ENCODE data around the gene AGAP3. TPM values are rescaled to one million over a fixed set of nuclear protein-coding genes. Genes with fewer than 3 reads are reported as not detected.
A peak's percentile ranks its signal among the peaks of the same experiment; 100 is the strongest.

Gene AGAP3
- total and polyA plus RNA-seq, 2 donors (not counting 1 experiment from before 2014, with no cell fraction given): 21.1 to 22.3 TPM

DNA sequence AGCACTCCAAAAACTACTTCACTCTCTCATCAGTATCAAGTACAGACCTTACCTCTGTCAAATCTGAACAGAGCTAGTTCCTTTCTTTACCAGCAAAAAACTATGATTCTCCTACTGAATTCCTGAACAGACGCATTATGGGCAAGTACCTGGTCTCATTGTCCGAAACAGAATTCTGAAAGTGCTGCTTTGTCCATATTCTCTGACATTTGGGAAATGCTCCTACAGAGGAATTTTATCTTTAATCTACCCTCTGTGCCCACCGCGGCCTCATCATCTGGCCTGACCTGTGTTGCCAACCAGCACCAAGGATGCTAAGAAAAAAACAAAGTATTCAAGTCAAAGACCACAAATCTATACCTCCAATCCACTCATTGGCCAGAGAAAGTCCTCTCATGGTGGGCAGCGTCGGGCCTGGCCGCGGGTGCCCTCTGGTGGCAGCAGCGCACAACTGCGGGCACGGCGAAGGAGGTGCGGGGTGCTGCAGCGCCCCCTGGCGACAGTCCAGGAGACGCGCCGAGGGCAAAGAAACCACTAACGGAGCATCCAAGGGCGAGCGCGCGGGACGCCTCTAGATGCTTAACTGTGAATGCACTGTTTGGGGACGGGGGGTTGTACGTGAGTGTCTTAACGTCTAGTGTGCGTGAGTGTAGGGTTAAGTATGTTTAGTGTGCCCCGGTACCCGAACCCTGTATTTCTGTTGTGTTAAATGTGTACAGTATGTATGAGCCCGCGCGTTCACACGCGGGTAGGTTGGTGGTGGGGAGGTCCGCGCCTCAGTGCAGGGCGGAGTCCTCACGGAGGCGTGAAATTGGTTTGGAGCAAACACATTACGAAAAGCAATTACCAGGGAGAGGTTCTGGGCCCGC lies 86.2 kb downstream of the AGAP3 start:
- no peak overlapping the region for H3K4me2 ChIP-seq (replicated peaks; ENCODE audit: low read depth, low read length, poor library complexity, severe bottlenecking)
- H2AFZ ChIP-seq (ENCODE audit: insufficient read depth, low read depth, low read length, poor library complexity, severe bottlenecking): no peak overlapping the region
- ATAC-seq (ENCODE audit: low read depth) (peak; percentile 87), DNase-seq (peak; percentile 83)
- no peaks in the 10 kb centered on the region for H3K9me3 Mint-ChIP-seq (ENCODE audit: insufficient read depth)
- peaks cover 0 to 51% (median 22%) of the 10 kb centered on the region in 4 experiments for H3K27me3 ChIP-seq (replicated peaks in 1 of 4; ENCODE audit: control extremely low read depth in 1 of 4, control insufficient read depth in 3 of 4, insufficient read depth in 4 of 4, low read length in 3 of 4)
- intact Hi-C loops (cut with micrococcal nuclease): loop anchor here (1.0 to 2.0 kb wide), 4 partner anchors 48 to 131 kb away; partner anchors contain the start of gene CHPF2
- no peak overlapping the region for H3K4me3 Mint-ChIP-seq
- H3K9me3 ChIP-seq (ENCODE audit: control extremely low read depth in 1 of 3, control insufficient read depth in 2 of 3, insufficient read depth in 1 of 3, low read length in 2 of 3): peaks cover 0 to 31% (median 0%) of the 10 kb centered on the region in 3 donors
- POLR2A ChIA-PET: no interaction called here
- 25% methylated on average over 41 of the region's 42 CpGs for WGBS (ENCODE audit: insufficient coverage)
- no peak overlapping the region for H3K27ac ChIP-seq (ENCODE audit: low read length in 2 of 2)
- no peaks in the 10 kb centered on the region for H3K36me3 ChIP-seq (replicated peaks in 1 of 2; ENCODE audit: control extremely low read depth in 1 of 2, control insufficient read depth in 1 of 2, extremely low read depth in 1 of 2, insufficient read depth in 2 of 2, low read length in 1 of 2)
- no peaks in the 10 kb centered on the region for H3K79me2 ChIP-seq (ENCODE audit: control insufficient read depth, insufficient read depth, low read length)
- TF ChIP-seq, protein P1, sequence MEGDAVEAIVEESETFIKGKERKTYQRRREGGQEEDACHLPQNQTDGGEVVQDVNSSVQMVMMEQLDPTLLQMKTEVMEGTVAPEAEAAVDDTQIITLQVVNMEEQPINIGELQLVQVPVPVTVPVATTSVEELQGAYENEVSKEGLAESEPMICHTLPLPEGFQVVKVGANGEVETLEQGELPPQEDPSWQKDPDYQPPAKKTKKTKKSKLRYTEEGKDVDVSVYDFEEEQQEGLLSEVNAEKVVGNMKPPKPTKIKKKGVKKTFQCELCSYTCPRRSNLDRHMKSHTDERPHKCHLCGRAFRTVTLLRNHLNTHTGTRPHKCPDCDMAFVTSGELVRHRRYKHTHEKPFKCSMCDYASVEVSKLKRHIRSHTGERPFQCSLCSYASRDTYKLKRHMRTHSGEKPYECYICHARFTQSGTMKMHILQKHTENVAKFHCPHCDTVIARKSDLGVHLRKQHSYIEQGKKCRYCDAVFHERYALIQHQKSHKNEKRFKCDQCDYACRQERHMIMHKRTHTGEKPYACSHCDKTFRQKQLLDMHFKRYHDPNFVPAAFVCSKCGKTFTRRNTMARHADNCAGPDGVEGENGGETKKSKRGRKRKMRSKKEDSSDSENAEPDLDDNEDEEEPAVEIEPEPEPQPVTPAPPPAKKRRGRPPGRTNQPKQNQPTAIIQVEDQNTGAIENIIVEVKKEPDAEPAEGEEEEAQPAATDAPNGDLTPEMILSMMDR (IDR thresholded peaks at IDR 0.05): peak; percentile 100
- TF ChIP-seq EZH2 (IDR thresholded peaks at IDR 0.05; ENCODE audit: borderline replicate concordance, insufficient read depth, low read depth, low read length, poor library complexity, severe bottlenecking): no peak
- H3K9ac ChIP-seq (ENCODE audit: low read length): no peak overlapping the region
- CTCF ChIA-PET: interaction anchor here (0.7 to 1.3 kb wide), 6 partner anchors 9 to 134 kb away, joined by 3 to 5 read pairs (median 4); no protein-coding TSS in a partner anchor
- H3K4me1 Mint-ChIP-seq: peaks cover 13% of the 10 kb centered on the region
- peaks cover 53% of the 10 kb centered on the region for H3K27me3 Mint-ChIP-seq
- peaks cover 2 to 7% of the 10 kb centered on the region in 2 donors for H3K4me1 ChIP-seq (ENCODE audit: control insufficient read depth in 2 of 2, insufficient read depth in 2 of 2, low read length in 2 of 2)
- H4K20me1 ChIP-seq (ENCODE audit: control insufficient read depth, insufficient read depth, low read length, poor library complexity, severe bottlenecking): no peaks in the 10 kb centered on the region
- no peak overlapping the region for H3K4me3 ChIP-seq (ENCODE audit: control extremely low read depth in 1 of 5, extremely low read depth in 1 of 5, insufficient read depth in 1 of 5, low read depth in 2 of 5, low read length in 4 of 5)
- H3K27ac Mint-ChIP-seq: no peak overlapping the region
